GM21717 (cell line): ENCODE measurements around the gene SLC25A25.

Source experiments
- ATAC-seq: cut with Tn5 transposase; IDR thresholded peaks from one replicate; pipeline ENCODE4 v1.9.1; 2021; ENCODE audit warnings: mild to moderate bottlenecking, moderate library complexity; ENCODE audit not compliant: unreplicated experiment

SLC25A25 gene

GRCh38 chr9:128096616-128097536, 28.8 kb downstream of the SLC25A25 start:
- ATAC-seq, result no peak

- ATAC-seq, result no peak
Measured at GRCh38 chr9:128097543-128098296, 29.7 kb downstream of the SLC25A25 start.

- ATAC-seq, result no peak
Measured at GRCh38 chr9:128098297-128099230, 30.5 kb downstream of the SLC25A25 start.

- no peak for ATAC-seq
Measured at GRCh38 chr9:128099231-128099931, 31.3 kb downstream of the SLC25A25 start.

GRCh38 chr9:128099932-128100491, 32.0 kb downstream of the SLC25A25 start:
- no peak for ATAC-seq

- no peak for ATAC-seq
Measured at GRCh38 chr9:128100581-128100980, 32.5 kb downstream of the SLC25A25 start.

- ATAC-seq, result no peak
Measured at GRCh38 chr9:128101231-128101661, 33.2 kb downstream of the SLC25A25 start.

- no peak for ATAC-seq
Measured at GRCh38 chr9:128101690-128102089, 33.7 kb downstream of the SLC25A25 start.

- ATAC-seq, result no peak
Measured at GRCh38 chr9:128102196-128102595, 34.2 kb downstream of the SLC25A25 start.

GRCh38 chr9:128102861-128103588, 35.0 kb downstream of the SLC25A25 start:
- no peak for ATAC-seq

- ATAC-seq, result no peak
Measured at GRCh38 chr9:128103589-128103962, 35.5 kb downstream of the SLC25A25 start.

- no peak for ATAC-seq
Measured at GRCh38 chr9:128104171-128104618, 36.2 kb downstream of the SLC25A25 start.

GRCh38 chr9:128105538-128106175, 37.6 kb downstream of the SLC25A25 start:
- no peak for ATAC-seq

GRCh38 chr9:128106181-128106939, 38.3 kb downstream of the SLC25A25 start:
- ATAC-seq, result no peak

GRCh38 chr9:128106940-128107467, 39.0 kb downstream of the SLC25A25 start:
- ATAC-seq, result no peak

- ATAC-seq, result no peak
Measured at GRCh38 chr9:128107468-128108268, 39.6 kb downstream of the SLC25A25 start.
